GM21447 (cell line): Measurements from ENCODE around the gene LRRIQ3.
A peak's percentile ranks its signal among the peaks of the same experiment; 100 is the strongest.
"Not testable (repeated sequence)": the region's sequence is repeated elsewhere in the genome, so short reads cannot be mapped to it uniquely, and the experiment has no call there.

Source experiments
- ATAC-seq: cut with Tn5 transposase; IDR thresholded peaks from one replicate; pipeline ENCODE4 v1.9.1; 2021; ENCODE audit not compliant: unreplicated experiment

The LRRIQ3 gene

GRCh38 chr1:74117370-74117769, 80.6 kb downstream of the LRRIQ3 start:
- not testable (repeated sequence) for ATAC-seq

GRCh38 chr1:74113333-74113732, 84.6 kb downstream of the LRRIQ3 start:
- no peak for ATAC-seq

- no peak for ATAC-seq
Measured at GRCh38 chr1:74107394-74107793, 90.6 kb downstream of the LRRIQ3 start.

- ATAC-seq = no peak
Measured at GRCh38 chr1:74091371-74091770, 106.6 kb downstream of the LRRIQ3 start.

GRCh38 chr1:74083128-74083527, 114.8 kb downstream of the LRRIQ3 start:
- ATAC-seq = no peak

- ATAC-seq = no peak
Measured at GRCh38 chr1:74065081-74065480, 132.9 kb downstream of the LRRIQ3 start.

GRCh38 chr1:74057719-74058118, 140.3 kb downstream of the LRRIQ3 start:
- ATAC-seq = no peak

- ATAC-seq = no peak
Measured at GRCh38 chr1:74053407-74053806, 144.6 kb downstream of the LRRIQ3 start.

- ATAC-seq = no peak
Measured at GRCh38 chr1:74050386-74050785, 147.6 kb downstream of the LRRIQ3 start.

- ATAC-seq = no peak
Measured at GRCh38 chr1:74038042-74038441, 159.9 kb downstream of the LRRIQ3 start.

- no peak for ATAC-seq
Measured at GRCh38 chr1:74012583-74012982, 185.4 kb downstream of the LRRIQ3 start.

- no peak for ATAC-seq
Measured at GRCh38 chr1:74011736-74012135, 186.2 kb downstream of the LRRIQ3 start.

GRCh38 chr1:74010206-74010605, 187.8 kb downstream of the LRRIQ3 start:
- ATAC-seq = no peak

- no peak for ATAC-seq
Measured at GRCh38 chr1:74005533-74005932, 192.4 kb downstream of the LRRIQ3 start.

- no peak for ATAC-seq
Measured at GRCh38 chr1:74003806-74004205, 194.2 kb downstream of the LRRIQ3 start.

- peak; percentile 57 for ATAC-seq
Measured at GRCh38 chr1:73998348-73998959, 199.5 kb downstream of the LRRIQ3 start.

GRCh38 chr1:73980324-73981040, 217.5 kb downstream of the LRRIQ3 start:
- ATAC-seq = no peak

GRCh38 chr1:73979684-73980083, 218.3 kb downstream of the LRRIQ3 start:
- ATAC-seq = no peak

GRCh38 chr1:73978964-73979363, 219.0 kb downstream of the LRRIQ3 start:
- no peak for ATAC-seq
